Vagina (tissue), 2 donors: ENCODE results near the gene DDN. TPM values are rescaled to one million over a fixed set of nuclear protein-coding genes. Genes with fewer than 3 reads are reported as not detected.

Experiments used
- DNase-seq, 2 donors: peaks; one replicate each; pipeline ENCODE4 v3.0.0-alpha.2; 2017; ENCODE audit errors: extremely low spot score in 2 of 2
- H3K27ac ChIP-seq: fragments of 200-600 bp; sonication (generic); one replicate; pipeline ENCODE4 v1.5.1; 2019
- H3K27me3 ChIP-seq: fragments of 200-600 bp; sonication (generic); one replicate; pipeline ENCODE4 v1.5.1; 2019
- H3K36me3 ChIP-seq, 2 donors: fragments of 200-600 bp; sonication (generic); one replicate each; pipeline ENCODE4 v1.5.1; 2017 to 2019
- H3K4me1 ChIP-seq: fragments of 200-600 bp; sonication (generic); one replicate; pipeline ENCODE4 v1.5.1; 2019
- H3K4me3 ChIP-seq, 2 donors: fragments of 200-600 bp; sonication (generic); 1 replicate in 1 of 2; 2 replicates in 1 of 2; pipeline ENCODE4 v1.5.1; 2016 to 2019
- H3K9me3 ChIP-seq: fragments of 200-600 bp; sonication (generic); one replicate; pipeline ENCODE4 v1.5.1; 2019
- POLR2A ChIP-seq, 2 donors: fragments of 450-650 bp; IDR thresholded peaks; one replicate each; pipeline ENCODE4 v1.6.1; 2017; ENCODE audit warnings: antibody characterized with exemption in 2 of 2, mild to moderate bottlenecking in 2 of 2, moderate library complexity in 2 of 2
- POLR2AphosphoS5 ChIP-seq, 2 donors: sonication (generic); formaldehyde crosslinking; IDR thresholded peaks; one replicate each; pipeline ENCODE4 v1.9.0; 2017; ENCODE audit warnings: antibody characterized with exemption in 2 of 2, mild to moderate bottlenecking in 2 of 2, low read depth in 1 of 2; ENCODE audit not compliant: insufficient read depth in 1 of 2
- intact Hi-C: fragments of 100-400 bp; cut with DNase I; formaldehyde crosslinking; loops from one replicate; pipeline ENCODE4 v1.15.1; 2023
- total RNA-seq: library from RNA; depleted of rRNA; stranded (reverse); fragments of >200 nt; gene quantifications from one replicate; pipeline ENCODE4 v1.2.3, GENCODE V29; 2016
- TF ChIP-seq, protein P1 (sequence below), 3 experiments: fragments of 450-650 bp in 2 of 3; fragments of 200-600 bp in 1 of 3; sonication (generic) in 1 of 3; IDR thresholded peaks; one replicate each; pipeline ENCODE4 v1.5.1; 2017 to 2019; ENCODE audit warnings: antibody characterized with exemption in 3 of 3, mild to moderate bottlenecking in 2 of 3, moderate library complexity in 2 of 3

Gene DDN
- total RNA-seq, 1 donor from 2014 or later, result not detected

DNA sequence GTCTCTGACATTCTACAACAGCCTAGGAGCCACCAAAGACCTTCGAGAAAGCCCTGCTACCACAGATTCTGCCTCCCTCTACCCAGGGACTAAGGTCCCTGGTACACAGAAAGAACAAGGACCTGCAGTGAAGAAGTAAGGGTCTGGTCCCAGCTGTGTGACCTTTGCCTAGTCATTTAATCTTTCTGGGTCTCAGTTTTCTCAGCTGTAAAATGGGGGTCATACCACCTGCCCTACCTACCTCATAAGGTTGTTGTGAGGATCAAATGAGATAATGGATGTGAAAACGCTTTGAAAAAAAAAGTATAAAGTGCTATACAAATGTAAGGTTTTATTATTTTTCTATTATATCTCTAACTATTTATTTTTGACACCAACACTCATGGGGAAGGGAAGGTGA, 24.6 kb upstream of the DDN start:
- Histone ChIP-seq H3K27ac (no peak overlapping the region), H3K9me3 (no peaks in the 10 kb centered on the region), H3K4me3 (no peak overlapping the region), H3K36me3 (peaks cover 0 to 73% of the 10 kb centered on the region in 2 donors), H3K4me1 (no peaks in the 10 kb centered on the region), H3K27me3 (no peaks in the 10 kb centered on the region)
- DNase-seq, result no peak
- no peak for TF ChIP-seq POLR2A (IDR thresholded peaks at IDR 0.05)
- TF ChIP-seq, protein P1, sequence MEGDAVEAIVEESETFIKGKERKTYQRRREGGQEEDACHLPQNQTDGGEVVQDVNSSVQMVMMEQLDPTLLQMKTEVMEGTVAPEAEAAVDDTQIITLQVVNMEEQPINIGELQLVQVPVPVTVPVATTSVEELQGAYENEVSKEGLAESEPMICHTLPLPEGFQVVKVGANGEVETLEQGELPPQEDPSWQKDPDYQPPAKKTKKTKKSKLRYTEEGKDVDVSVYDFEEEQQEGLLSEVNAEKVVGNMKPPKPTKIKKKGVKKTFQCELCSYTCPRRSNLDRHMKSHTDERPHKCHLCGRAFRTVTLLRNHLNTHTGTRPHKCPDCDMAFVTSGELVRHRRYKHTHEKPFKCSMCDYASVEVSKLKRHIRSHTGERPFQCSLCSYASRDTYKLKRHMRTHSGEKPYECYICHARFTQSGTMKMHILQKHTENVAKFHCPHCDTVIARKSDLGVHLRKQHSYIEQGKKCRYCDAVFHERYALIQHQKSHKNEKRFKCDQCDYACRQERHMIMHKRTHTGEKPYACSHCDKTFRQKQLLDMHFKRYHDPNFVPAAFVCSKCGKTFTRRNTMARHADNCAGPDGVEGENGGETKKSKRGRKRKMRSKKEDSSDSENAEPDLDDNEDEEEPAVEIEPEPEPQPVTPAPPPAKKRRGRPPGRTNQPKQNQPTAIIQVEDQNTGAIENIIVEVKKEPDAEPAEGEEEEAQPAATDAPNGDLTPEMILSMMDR (IDR thresholded peaks at IDR 0.05), result no peak
- no peak for TF ChIP-seq POLR2AphosphoS5 (IDR thresholded peaks at IDR 0.05; ENCODE audit: insufficient read depth in 1 of 2, low read depth in 1 of 2)
- intact Hi-C loops, result no loop called here

DNA sequence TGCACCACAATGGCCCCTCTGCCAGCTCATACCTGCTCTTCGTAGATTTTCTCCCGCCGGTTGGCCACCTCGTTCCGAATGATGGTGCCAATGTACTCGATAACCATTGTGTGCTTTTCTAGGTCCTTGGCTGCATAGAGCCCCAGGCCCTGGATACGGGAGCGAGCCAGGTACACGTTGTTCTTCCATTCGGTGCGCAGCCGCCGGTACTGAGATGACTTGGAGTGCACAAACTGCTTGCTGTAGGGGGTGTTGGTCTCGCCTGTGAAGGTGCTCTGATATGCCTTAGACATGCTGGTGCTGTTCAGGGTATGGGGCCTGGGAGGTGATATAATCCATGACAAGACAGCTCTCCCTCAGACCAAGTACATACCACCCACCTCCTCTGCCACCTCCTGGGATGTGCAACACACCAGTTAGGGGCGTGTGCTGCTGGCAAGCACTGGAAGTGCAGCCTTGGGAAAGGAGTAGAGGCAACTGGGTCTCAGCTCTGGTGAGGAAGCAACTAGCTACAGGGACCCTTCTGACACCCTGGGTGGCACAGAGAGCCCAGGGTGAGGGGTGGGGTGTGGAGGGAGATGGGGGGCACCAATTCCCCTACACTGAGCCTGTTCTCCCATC, 23.5 kb upstream of the DDN start:
- Histone ChIP-seq H3K4me3 (no peak overlapping the region), H3K4me1 (peaks cover 5% of the 10 kb centered on the region), H3K36me3 (peaks cover 0 to 62% of the 10 kb centered on the region in 2 donors), H3K9me3 (no peaks in the 10 kb centered on the region), H3K27me3 (no peaks in the 10 kb centered on the region), H3K27ac (no peak overlapping the region)
- intact Hi-C loops, result no loop called here
- TF ChIP-seq, protein P1 (IDR thresholded peaks at IDR 0.05), result no peak
- TF ChIP-seq POLR2A (IDR thresholded peaks at IDR 0.05), result no peak
- no peak for TF ChIP-seq POLR2AphosphoS5 (IDR thresholded peaks at IDR 0.05; ENCODE audit: insufficient read depth in 1 of 2, low read depth in 1 of 2)
- DNase-seq, result no peak

DNA sequence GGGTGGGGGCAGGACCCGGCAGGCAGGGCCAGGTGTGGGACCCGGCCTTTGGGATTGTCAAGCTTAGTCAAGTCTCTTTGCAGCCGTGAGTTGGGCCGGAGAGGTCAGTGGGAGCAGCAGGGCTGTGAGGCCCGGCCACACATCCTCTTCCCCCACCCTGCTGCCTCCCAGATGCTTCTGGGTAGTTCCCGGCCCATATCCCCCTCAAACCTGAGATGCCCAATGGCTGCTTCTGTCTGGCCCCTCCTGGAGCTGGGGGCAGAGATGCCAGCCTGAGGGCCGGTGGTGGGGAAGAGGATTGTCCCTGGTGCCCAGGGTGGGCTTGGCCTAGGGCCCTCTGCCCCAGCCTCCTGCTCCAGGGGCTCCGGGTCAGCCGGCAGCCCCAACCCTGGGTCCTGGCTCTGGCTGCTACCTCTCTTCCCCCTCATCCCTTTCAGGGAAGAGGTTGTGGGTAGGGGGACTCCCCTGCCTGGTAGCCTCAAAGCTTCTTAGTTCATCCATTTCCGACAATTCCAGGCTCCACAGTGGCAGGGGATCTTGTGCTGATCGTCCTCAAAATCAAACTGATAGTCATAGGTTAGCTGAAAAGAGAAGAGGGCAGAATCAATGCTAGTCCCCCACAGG, 22.2 kb upstream of the DDN start:
- peaks cover 14% of the 10 kb centered on the region for H3K4me1 ChIP-seq
- no peak for DNase-seq
- TF ChIP-seq POLR2A (IDR thresholded peaks at IDR 0.05) (no peak), POLR2AphosphoS5 (IDR thresholded peaks at IDR 0.05; ENCODE audit: insufficient read depth in 1 of 2, low read depth in 1 of 2) (no peak)
- TF ChIP-seq, protein P1 (IDR thresholded peaks at IDR 0.05), result no peak
- no peaks in the 10 kb centered on the region for H3K9me3 ChIP-seq
- no peak overlapping the region for H3K27ac ChIP-seq
- H3K27me3 ChIP-seq, result no peaks in the 10 kb centered on the region
- peaks cover 0 to 50% of the 10 kb centered on the region in 2 donors for H3K36me3 ChIP-seq
- intact Hi-C loops, result no loop called here
- no peak overlapping the region for H3K4me3 ChIP-seq

DNA sequence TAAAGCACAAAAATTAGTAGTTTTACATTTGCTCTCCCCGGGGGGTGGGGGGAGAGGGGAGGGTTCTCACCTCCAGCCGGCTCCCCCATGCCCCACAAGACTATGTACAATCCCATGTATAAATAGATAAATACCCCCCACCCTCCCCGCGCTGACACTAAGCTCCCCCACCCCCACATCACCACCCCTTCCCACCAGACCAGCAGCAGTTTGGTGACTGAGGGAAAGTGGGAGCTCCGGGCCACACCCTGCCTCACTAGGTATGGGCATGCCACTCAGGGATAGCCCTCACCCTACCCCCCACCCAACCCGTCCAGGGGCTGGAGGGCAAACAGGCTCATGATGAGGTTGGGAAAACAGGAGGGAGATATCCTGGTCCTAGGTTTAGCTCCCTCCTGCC, 21.3 kb upstream of the DDN start:
- intact Hi-C loops, result no loop called here
- H3K4me3 ChIP-seq, result no peak overlapping the region
- H3K27me3 ChIP-seq, result no peaks in the 10 kb centered on the region
- H3K4me1 ChIP-seq, result peaks cover 14% of the 10 kb centered on the region
- DNase-seq, result no peak
- peaks cover 0 to 41% of the 10 kb centered on the region in 2 donors for H3K36me3 ChIP-seq
- no peaks in the 10 kb centered on the region for H3K9me3 ChIP-seq
- TF ChIP-seq POLR2AphosphoS5 (IDR thresholded peaks at IDR 0.05; ENCODE audit: insufficient read depth in 1 of 2, low read depth in 1 of 2) (no peak), POLR2A (IDR thresholded peaks at IDR 0.05) (no peak)
- TF ChIP-seq, protein P1 (IDR thresholded peaks at IDR 0.05), result no peak
- no peak overlapping the region for H3K27ac ChIP-seq
